Kidney epithelial cell (primary cell): ENCODE data around the gene ZC3H18. TPM values are rescaled to one million over a fixed set of nuclear protein-coding genes. Genes with fewer than 3 reads are reported as not detected.

Experiments used
- DNase-seq: peaks from one replicate; pipeline ENCODE4 v3.0.0-alpha.2; 2010; ENCODE audit warnings: low read depth
- H3K27me3 ChIP-seq: 2 replicates; pipeline ENCODE4 v1.6.0; 2011; ENCODE audit warnings: low read length; ENCODE audit not compliant: control insufficient read depth, insufficient read depth
- H3K36me3 ChIP-seq: 2 replicates; pipeline ENCODE4 v1.5.1; 2011; ENCODE audit warnings: low read length; ENCODE audit not compliant: control insufficient read depth, insufficient read depth
- H3K4me3 ChIP-seq: 2 replicates; pipeline ENCODE4 v1.5.1; 2011; ENCODE audit warnings: low read depth, mild to moderate bottlenecking, control low read depth, low read length
- CTCF ChIP-seq: IDR thresholded peaks from 2 replicates; pipeline ENCODE4 v1.5.1; 2011; ENCODE audit warnings: mild to moderate bottlenecking, moderate library complexity, low read length, control low read depth, inconsistent platforms; ENCODE audit not compliant: insufficient read depth, poor library complexity, severe bottlenecking
- total RNA-seq: library from RNA; depleted of rRNA; stranded (reverse); fragments of >200 nt; gene quantifications from 2 replicates; pipeline ENCODE4 v1.2.3, GENCODE V29; 2015

ZC3H18 gene
- total RNA-seq, 1 donor from 2014 or later, result 20.2 TPM

- DNase-seq, result no peak
- no peak for TF ChIP-seq CTCF
- no peak overlapping the region for H3K4me3 ChIP-seq
- H3K36me3 ChIP-seq, result peaks cover 2% of the 10 kb centered on the region
- no peaks in the 10 kb centered on the region for H3K27me3 ChIP-seq
Measured at GRCh38 chr16:88610909-88611812, 41.0 kb downstream of the ZC3H18 start.

GRCh38 chr16:88613293-88613692 is 43.1 kb downstream of the ZC3H18 start:
- Histone ChIP-seq H3K27me3 (no peaks in the 10 kb centered on the region), H3K4me3 (no peak overlapping the region), H3K36me3 (peaks cover 1% of the 10 kb centered on the region)
- no peak for TF ChIP-seq CTCF
- DNase-seq, result no peak

- no peaks in the 10 kb centered on the region for H3K27me3 ChIP-seq
- no peak for DNase-seq
- no peak for TF ChIP-seq CTCF
- peaks cover 1% of the 10 kb centered on the region for H3K36me3 ChIP-seq
- H3K4me3 ChIP-seq, result no peak overlapping the region
Measured at GRCh38 chr16:88613911-88614817, 44.0 kb downstream of the ZC3H18 start.

DNA sequence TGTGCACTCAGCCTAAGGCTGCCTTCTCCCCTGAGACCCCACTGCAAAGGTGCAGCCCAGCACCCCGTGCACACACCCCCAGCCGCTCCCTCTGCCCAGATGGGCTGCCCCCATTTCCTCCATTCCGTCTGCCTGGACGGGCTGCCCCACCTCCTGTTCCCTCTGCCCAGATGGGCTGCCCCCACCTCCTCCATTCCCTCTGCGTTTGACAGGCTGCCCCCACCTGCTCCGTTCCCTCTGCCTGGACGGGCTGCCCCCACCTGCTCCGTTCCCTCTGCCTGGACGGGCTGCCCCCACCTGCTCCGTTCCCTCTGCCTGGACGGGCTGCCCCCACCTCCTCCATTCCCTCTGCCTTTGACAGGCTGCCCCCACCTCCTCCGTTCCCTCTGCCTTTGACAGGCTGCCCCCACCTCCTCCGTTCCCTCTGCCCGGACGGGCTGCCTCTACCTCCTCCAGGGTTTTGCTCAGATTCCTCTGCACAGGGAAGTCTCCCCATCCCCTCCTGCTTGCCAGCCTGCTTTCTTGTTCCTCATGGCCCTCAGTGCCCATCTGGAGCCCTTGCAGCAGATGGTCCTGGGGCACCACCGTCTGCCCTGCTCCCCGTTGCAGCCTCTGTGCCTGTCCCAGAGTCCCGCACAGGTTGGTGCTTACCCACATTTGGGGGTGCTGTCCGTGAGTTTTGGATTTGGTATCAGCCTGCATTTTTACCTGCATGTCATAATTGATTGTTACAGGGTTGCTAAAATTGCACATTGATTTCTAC is 44.8 kb downstream of the ZC3H18 start:
- peaks cover 1% of the 10 kb centered on the region for H3K36me3 ChIP-seq
- no peaks in the 10 kb centered on the region for H3K27me3 ChIP-seq
- TF ChIP-seq CTCF, result no peak
- no peak overlapping the region for H3K4me3 ChIP-seq
- no peak for DNase-seq

GRCh38 chr16:88616320-88616719 is 46.1 kb downstream of the ZC3H18 start:
- no peak for TF ChIP-seq CTCF
- Histone ChIP-seq H3K36me3 (peaks cover 1% of the 10 kb centered on the region), H3K27me3 (no peaks in the 10 kb centered on the region), H3K4me3 (no peak overlapping the region)
- DNase-seq, result no peak
